Neural cell (in vitro differentiated cells): ENCODE results near the gene BLOC1S3. TPM values are rescaled to one million over a fixed set of nuclear protein-coding genes. Genes with fewer than 3 reads are reported as not detected.

Experiments
- H2AFZ ChIP-seq: fragments of 200-600, 300-800 bp; sonication (generic), shearing (Covaris generic); 2 replicates; pipeline ENCODE4 v1.6.0; 2014; ENCODE audit warnings: low read depth, mild to moderate bottlenecking, antibody characterized with exemption, low read length, moderate library complexity
- H3F3A ChIP-seq: fragments of 200-600 bp; shearing (Covaris generic); 2 replicates; pipeline ENCODE4 v1.6.1; 2016; ENCODE audit warnings: mild to moderate bottlenecking, moderate library complexity, mixed read lengths, antibody characterized with exemption, low read length; ENCODE audit not compliant: insufficient read depth, poor library complexity, severe bottlenecking
- H3K27ac ChIP-seq: fragments of 200-600, 300-800 bp; sonication (generic), shearing (Covaris generic); 2 replicates; pipeline ENCODE4 v1.5.1; 2014; ENCODE audit warnings: mild to moderate bottlenecking, low read length, moderate library complexity
- H3K27me3 ChIP-seq: fragments of 300-800, 200-600 bp; sonication (generic), shearing (Covaris generic); 2 replicates; pipeline ENCODE4 v1.6.0; 2014; ENCODE audit warnings: mild to moderate bottlenecking, low read depth, low read length, moderate library complexity; ENCODE audit not compliant: insufficient read depth
- H3K36me3 ChIP-seq: fragments of 300-800, 200-600 bp; sonication (generic), shearing (Covaris generic); 2 replicates; pipeline ENCODE4 v1.5.1; 2014; ENCODE audit warnings: mild to moderate bottlenecking, antibody characterized with exemption, low read length, moderate library complexity; ENCODE audit not compliant: insufficient read depth
- H3K4me2 ChIP-seq: fragments of 300-800, 200-600 bp; sonication (generic), shearing (Covaris generic); 2 replicates; pipeline ENCODE4 v1.6.0; 2014; ENCODE audit warnings: mild to moderate bottlenecking, low read length
- H3K4me3 ChIP-seq: fragments of 300-800, 200-600 bp; sonication (generic), shearing (Covaris generic); 2 replicates; pipeline ENCODE4 v1.5.1; 2014; ENCODE audit warnings: mild to moderate bottlenecking, low read length, moderate library complexity
- H3K79me2 ChIP-seq: fragments of 200-600 bp; shearing (Covaris generic); replicated peaks from 2 replicates; pipeline ENCODE4 v1.6.0; 2014; ENCODE audit warnings: mild to moderate bottlenecking, low read length, moderate library complexity; ENCODE audit not compliant: insufficient read depth
- H3K9ac ChIP-seq: fragments of 300-800, 200-600 bp; sonication (generic), shearing (Covaris generic); 2 replicates; pipeline ENCODE4 v1.6.1; 2016; ENCODE audit warnings: mild to moderate bottlenecking, low read length, mixed read lengths
- H3K9me2 ChIP-seq: fragments of 200-600 bp; shearing (Covaris generic); 2 replicates; pipeline ENCODE4 v1.6.1; 2016; ENCODE audit warnings: mild to moderate bottlenecking, low read length, mixed read lengths; ENCODE audit not compliant: insufficient read depth
- H3K9me3 ChIP-seq: fragments of 200-600, 300-800 bp; sonication (generic), shearing (Covaris generic); 2 replicates; pipeline ENCODE4 v1.6.1; 2016; ENCODE audit warnings: mild to moderate bottlenecking, mixed run types, low read length, moderate library complexity, mixed read lengths
- H4K20me1 ChIP-seq: fragments of 200-600 bp; shearing (Covaris generic); 2 replicates; pipeline ENCODE4 v1.6.1; 2016; ENCODE audit warnings: mild to moderate bottlenecking, mixed run types; ENCODE audit not compliant: insufficient read depth
- EP300 ChIP-seq: fragments of 450-650 bp; conservative IDR thresholded peaks from 2 replicates; pipeline ENCODE4 v1.6.1; 2014; ENCODE audit warnings: antibody characterized with exemption, mild to moderate bottlenecking, moderate library complexity; ENCODE audit not compliant: poor library complexity, severe bottlenecking
- EZH2 ChIP-seq: fragments of 200-600, 300-800 bp; shearing (Covaris generic), sonication (generic); IDR thresholded peaks from 2 replicates; pipeline ENCODE4 v1.6.1; 2014; ENCODE audit warnings: antibody characterized with exemption, low read length, borderline replicate concordance, mild to moderate bottlenecking; ENCODE audit not compliant: insufficient read depth, poor library complexity, severe bottlenecking
- MXI1 ChIP-seq: fragments of 450-650 bp; conservative IDR thresholded peaks from 2 replicates; pipeline ENCODE4 v1.6.1; 2014; ENCODE audit warnings: antibody characterized with exemption, mild to moderate bottlenecking; ENCODE audit not compliant: poor library complexity, severe bottlenecking
- POLR2AphosphoS5 ChIP-seq: IDR thresholded peaks from 2 replicates; pipeline ENCODE4 v1.6.1; 2012
- RAD21 ChIP-seq: fragments of 450-650 bp; conservative IDR thresholded peaks from 2 replicates; pipeline ENCODE4 v1.6.1; 2014; ENCODE audit warnings: antibody characterized with exemption, mild to moderate bottlenecking, moderate library complexity
- TAF1 ChIP-seq: IDR thresholded peaks from 2 replicates; pipeline ENCODE4 v1.6.1; 2012; ENCODE audit warnings: low read depth
- polyA plus RNA-seq: library from polyadenylated mRNA; depleted of rRNA; stranded (reverse); fragments of >200 nt; gene quantifications from 2 replicates; pipeline ENCODE4 v1.2.3, GENCODE V29; 2014
- TF ChIP-seq, protein P1 (sequence below): fragments of 450-650 bp; IDR thresholded peaks from 2 replicates; pipeline ENCODE4 v1.5.1; 2014; ENCODE audit warnings: antibody characterized with exemption, mild to moderate bottlenecking, moderate library complexity; ENCODE audit not compliant: poor library complexity, severe bottlenecking
- TF ChIP-seq, protein P2 (sequence below): IDR thresholded peaks from 2 replicates; pipeline ENCODE4 v1.6.1; 2012; ENCODE audit warnings: borderline replicate concordance

The BLOC1S3 gene
- polyA plus RNA-seq, 1 donor from 2014 or later, result 1.8 TPM

DNA sequence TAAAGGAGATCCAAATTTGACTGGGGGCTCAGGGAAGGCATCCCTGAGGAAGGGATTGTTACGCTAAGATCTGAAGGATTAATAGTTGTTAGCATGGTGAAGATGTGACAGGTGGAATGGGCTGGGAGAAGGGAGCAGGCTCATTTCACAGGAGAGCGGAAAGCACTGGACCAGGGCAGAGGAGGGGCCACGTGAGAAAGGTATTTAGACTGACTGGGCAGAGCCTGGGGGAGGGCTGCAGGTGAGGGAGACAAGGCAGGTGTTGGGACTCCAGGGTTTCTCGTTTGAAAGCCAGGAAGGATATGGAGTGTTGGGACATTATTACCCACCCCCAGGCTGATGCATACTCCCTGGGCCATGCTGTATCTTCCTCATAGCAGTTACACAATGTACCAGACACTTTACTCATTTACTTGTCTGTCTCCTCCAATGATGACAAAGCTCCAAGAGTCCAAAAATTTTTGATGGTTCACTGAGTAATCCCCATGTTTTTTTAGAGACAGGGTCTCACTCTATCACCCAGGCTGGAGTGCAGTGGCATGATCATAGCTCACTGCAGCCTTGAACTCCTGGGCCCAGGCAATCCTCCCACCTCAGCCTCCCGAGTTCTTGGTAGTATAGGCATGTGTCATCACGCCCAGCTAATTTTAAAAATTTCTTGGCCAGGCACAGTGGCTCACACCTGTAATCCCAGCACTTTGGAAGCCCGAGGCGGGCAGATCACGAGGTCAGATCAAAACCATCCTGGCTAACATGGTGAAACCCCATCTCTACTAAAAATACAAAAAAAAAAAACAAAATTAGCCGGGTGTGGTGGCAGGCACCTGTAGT, 2.9 kb upstream of the BLOC1S3 start:
- Histone ChIP-seq H2AFZ (no peak overlapping the region), H3K27ac (no peak overlapping the region), H3K36me3 (no peaks in the 10 kb centered on the region), H3K27me3 (no peaks in the 10 kb centered on the region), H3F3A (no peaks in the 10 kb centered on the region), H4K20me1 (no peaks in the 10 kb centered on the region), H3K9me3 (no peaks in the 10 kb centered on the region), H3K79me2 (no peaks in the 10 kb centered on the region), H3K9ac (no peak overlapping the region), H3K4me2 (no peak overlapping the region), H3K4me3 (no peak overlapping the region), H3K9me2 (no peaks in the 10 kb centered on the region)
- TF ChIP-seq TAF1, result no peak
- no peak for TF ChIP-seq POLR2AphosphoS5
- TF ChIP-seq MXI1, result no peak
- TF ChIP-seq RAD21, result no peak
- TF ChIP-seq, protein P1, sequence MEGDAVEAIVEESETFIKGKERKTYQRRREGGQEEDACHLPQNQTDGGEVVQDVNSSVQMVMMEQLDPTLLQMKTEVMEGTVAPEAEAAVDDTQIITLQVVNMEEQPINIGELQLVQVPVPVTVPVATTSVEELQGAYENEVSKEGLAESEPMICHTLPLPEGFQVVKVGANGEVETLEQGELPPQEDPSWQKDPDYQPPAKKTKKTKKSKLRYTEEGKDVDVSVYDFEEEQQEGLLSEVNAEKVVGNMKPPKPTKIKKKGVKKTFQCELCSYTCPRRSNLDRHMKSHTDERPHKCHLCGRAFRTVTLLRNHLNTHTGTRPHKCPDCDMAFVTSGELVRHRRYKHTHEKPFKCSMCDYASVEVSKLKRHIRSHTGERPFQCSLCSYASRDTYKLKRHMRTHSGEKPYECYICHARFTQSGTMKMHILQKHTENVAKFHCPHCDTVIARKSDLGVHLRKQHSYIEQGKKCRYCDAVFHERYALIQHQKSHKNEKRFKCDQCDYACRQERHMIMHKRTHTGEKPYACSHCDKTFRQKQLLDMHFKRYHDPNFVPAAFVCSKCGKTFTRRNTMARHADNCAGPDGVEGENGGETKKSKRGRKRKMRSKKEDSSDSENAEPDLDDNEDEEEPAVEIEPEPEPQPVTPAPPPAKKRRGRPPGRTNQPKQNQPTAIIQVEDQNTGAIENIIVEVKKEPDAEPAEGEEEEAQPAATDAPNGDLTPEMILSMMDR, result no peak
- TF ChIP-seq, protein P2, sequence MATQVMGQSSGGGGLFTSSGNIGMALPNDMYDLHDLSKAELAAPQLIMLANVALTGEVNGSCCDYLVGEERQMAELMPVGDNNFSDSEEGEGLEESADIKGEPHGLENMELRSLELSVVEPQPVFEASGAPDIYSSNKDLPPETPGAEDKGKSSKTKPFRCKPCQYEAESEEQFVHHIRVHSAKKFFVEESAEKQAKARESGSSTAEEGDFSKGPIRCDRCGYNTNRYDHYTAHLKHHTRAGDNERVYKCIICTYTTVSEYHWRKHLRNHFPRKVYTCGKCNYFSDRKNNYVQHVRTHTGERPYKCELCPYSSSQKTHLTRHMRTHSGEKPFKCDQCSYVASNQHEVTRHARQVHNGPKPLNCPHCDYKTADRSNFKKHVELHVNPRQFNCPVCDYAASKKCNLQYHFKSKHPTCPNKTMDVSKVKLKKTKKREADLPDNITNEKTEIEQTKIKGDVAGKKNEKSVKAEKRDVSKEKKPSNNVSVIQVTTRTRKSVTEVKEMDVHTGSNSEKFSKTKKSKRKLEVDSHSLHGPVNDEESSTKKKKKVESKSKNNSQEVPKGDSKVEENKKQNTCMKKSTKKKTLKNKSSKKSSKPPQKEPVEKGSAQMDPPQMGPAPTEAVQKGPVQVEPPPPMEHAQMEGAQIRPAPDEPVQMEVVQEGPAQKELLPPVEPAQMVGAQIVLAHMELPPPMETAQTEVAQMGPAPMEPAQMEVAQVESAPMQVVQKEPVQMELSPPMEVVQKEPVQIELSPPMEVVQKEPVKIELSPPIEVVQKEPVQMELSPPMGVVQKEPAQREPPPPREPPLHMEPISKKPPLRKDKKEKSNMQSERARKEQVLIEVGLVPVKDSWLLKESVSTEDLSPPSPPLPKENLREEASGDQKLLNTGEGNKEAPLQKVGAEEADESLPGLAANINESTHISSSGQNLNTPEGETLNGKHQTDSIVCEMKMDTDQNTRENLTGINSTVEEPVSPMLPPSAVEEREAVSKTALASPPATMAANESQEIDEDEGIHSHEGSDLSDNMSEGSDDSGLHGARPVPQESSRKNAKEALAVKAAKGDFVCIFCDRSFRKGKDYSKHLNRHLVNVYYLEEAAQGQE, result no peak
- TF ChIP-seq EP300, result no peak

DNA sequence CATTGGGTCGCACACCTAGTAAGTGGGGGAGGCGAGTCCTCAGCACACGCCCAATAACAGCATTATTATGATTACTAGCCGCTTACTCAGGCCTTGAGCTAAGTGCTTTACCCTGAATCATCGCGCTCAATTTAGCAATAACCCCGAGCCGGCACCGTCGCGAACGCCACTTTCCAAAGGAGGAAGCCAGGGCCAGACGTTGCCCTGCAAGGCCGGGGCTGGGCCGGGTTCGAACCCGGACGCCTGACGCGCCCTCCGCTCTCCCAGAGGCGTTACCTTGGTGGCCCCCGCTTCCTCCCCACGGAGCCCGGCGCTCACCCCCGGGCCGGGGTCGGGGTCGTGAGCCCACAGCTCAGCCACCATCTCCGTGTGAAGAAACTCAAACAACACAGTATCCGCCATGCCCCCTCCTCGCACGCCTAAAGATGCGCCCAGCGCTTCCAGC, 745 bp upstream of the BLOC1S3 start, which contains the start of gene TRAPPC6A:
TSS of gene TRAPPC6A (minus strand) at position 421 of the 445 bp plus-strand sequence. CDS start at position 402, 19 bp downstream.
- H3K27ac ChIP-seq, result peak within 1 kb of the TSS; percentile 71
- H2AFZ ChIP-seq, result peak within 1 kb of the TSS; percentile 65
- peak within 1 kb of the TSS; percentile 81 for H3K4me3 ChIP-seq
- no peak for TF ChIP-seq EZH2
- TF ChIP-seq, protein P1, result no peak
- TF ChIP-seq, protein P2, result peak; percentile 50
- TF ChIP-seq MXI1, result no peak
- TF ChIP-seq POLR2AphosphoS5, result peak; percentile 88
- H3K4me2 ChIP-seq, result peak within 1 kb of the TSS; percentile 84
- H3K9ac ChIP-seq, result peak within 1 kb of the TSS; percentile 71
- H3K9me3 ChIP-seq, result no peaks in the 10 kb centered on the region
- no peaks in the 10 kb centered on the region for H3K27me3 ChIP-seq
- no peaks in the 10 kb centered on the region for H3K79me2 ChIP-seq
- H3K9me2 ChIP-seq, result no peaks in the 10 kb centered on the region
- H4K20me1 ChIP-seq, result no peaks in the 10 kb centered on the region
- H3K36me3 ChIP-seq, result no peaks in the 10 kb centered on the region
- H3F3A ChIP-seq, result no peaks in the 10 kb centered on the region
